Activated B cell treated with CpG ODN at 0.5 μM for 24 hours (primary cell): ENCODE data around the gene APOL3. TPM values are rescaled to one million over a fixed set of nuclear protein-coding genes. Genes with fewer than 3 reads are reported as not detected.
"Not testable (repeated sequence)": the region's sequence is repeated elsewhere in the genome, so short reads cannot be mapped to it uniquely, and the experiment has no call there.

Source experiments
- ATAC-seq: fragments of 200-7000 bp; cut with Tn5 transposase; one replicate; pipeline ENCODE4 v1.10.0; 2021; ENCODE audit warnings: low read depth, mild to moderate bottlenecking, moderate library complexity
- CTCF ChIA-PET: fragments of 350-600 bp; sonication (Branson Sonifier 250); formaldehyde crosslinking; loops from one replicate; lab custom pipeline; 2021; ENCODE audit warnings: antibody characterized with exemption; lab: Charles Lee
- POLR2A ChIA-PET: fragments of 350-600 bp; sonication (Branson Sonifier 250); formaldehyde crosslinking; loops from one replicate; lab custom pipeline; 2021; ENCODE audit warnings: antibody characterized with exemption; lab: Charles Lee
- DNase-seq: peaks from one replicate; pipeline ENCODE4 v3.0.0; 2022
- H3K27ac Mint-ChIP-seq: one replicate; pipeline ENCODE4 v1.8.0; 2020; ENCODE audit warnings: mixed read lengths
- H3K27me3 Mint-ChIP-seq: one replicate; pipeline ENCODE4 v1.8.0; 2021; ENCODE audit warnings: mixed read lengths
- H3K36me3 Mint-ChIP-seq: one replicate; pipeline ENCODE4 v1.8.0; 2021; ENCODE audit warnings: low read depth, mixed read lengths
- H3K4me1 Mint-ChIP-seq: one replicate; pipeline ENCODE4 v1.8.0; 2021; ENCODE audit warnings: mixed read lengths
- H3K4me3 Mint-ChIP-seq: one replicate; pipeline ENCODE4 v1.8.0; 2020; ENCODE audit warnings: mild to moderate bottlenecking, mixed read lengths
- H3K9me3 Mint-ChIP-seq: one replicate; pipeline ENCODE4 v1.8.0; 2020; ENCODE audit warnings: mixed read lengths
- CTCF ChIP-seq: fragments of 200-600 bp; IDR thresholded peaks from one replicate; pipeline ENCODE4 v1.8.0; 2022; ENCODE audit warnings: antibody characterized with exemption, mild to moderate bottlenecking
- intact Hi-C: fragments of 100-400 bp; cut with micrococcal nuclease; formaldehyde crosslinking; loops from one replicate; pipeline ENCODE4 v1.15.1; 2024
- total RNA-seq: library from RNA; stranded (reverse); gene quantifications from 2 replicates; pipeline ENCODE4 v1.2.3, GENCODE V29; 2022

Gene APOL3
- total RNA-seq, 1 donor from 2014 or later: 38.4 TPM

- Mint-ChIP-seq H3K9me3 (no peaks in the 10 kb centered on the region), H3K4me1 (peaks cover 40% of the 10 kb centered on the region), H3K4me3 (no peak within 1 kb of the TSS), H3K27me3 (peaks cover 17% of the 10 kb centered on the region), H3K36me3 (no peaks in the 10 kb centered on the region), H3K27ac (no peak within 1 kb of the TSS)
- no peak for TF ChIP-seq CTCF
- intact Hi-C loops: no loop called here
- DNase-seq: no peak
- ATAC-seq: no peak
- ChIA-PET CTCF (no interaction called here), POLR2A (no interaction called here)
Observed at GRCh38 chr22:36201630-36202319, 41.2 kb upstream of the APOL3 start, which contains the start of gene APOL4. Gene APOL4, minus strand, starts transcription at chr22:36201809. Its CDS starts 75 bp downstream, at chr22:36201734.

- CTCF ChIA-PET, POLR2A ChIA-PET, H3K9me3 Mint-ChIP-seq, intact Hi-C loops, DNase-seq, H3K36me3 Mint-ChIP-seq, H3K4me3 Mint-ChIP-seq, ATAC-seq, H3K27ac Mint-ChIP-seq: not testable (repeated sequence)
- Mint-ChIP-seq H3K4me1 (peaks cover 35% of the 10 kb centered on the region), H3K27me3 (peaks cover 17% of the 10 kb centered on the region)
Observed at GRCh38 chr22:36201025-36201424, 40.5 kb upstream of the APOL3 start.

- no peak for ATAC-seq
- CTCF ChIA-PET: no interaction called here
- Mint-ChIP-seq H3K4me3 (no peak overlapping the region), H3K36me3 (no peaks in the 10 kb centered on the region), H3K27me3 (peaks cover 17% of the 10 kb centered on the region), H3K27ac (no peak overlapping the region), H3K4me1 (peaks cover 19% of the 10 kb centered on the region), H3K9me3 (no peaks in the 10 kb centered on the region)
- POLR2A ChIA-PET: no interaction called here
- no peak for TF ChIP-seq CTCF
- no peak for DNase-seq
- intact Hi-C loops: loop anchor here (5.0 kb wide), 3 partner anchors 38 to 288 kb away; partner anchors contain the start of gene APOL2
Observed at GRCh38 chr22:36199001-36199551, 38.5 kb upstream of the APOL3 start.

GRCh38 chr22:36198536-36198935, 38.0 kb upstream of the APOL3 start:
- H3K4me3 Mint-ChIP-seq: no peak overlapping the region
- no peak for ATAC-seq
- no peak for TF ChIP-seq CTCF
- H3K27me3 Mint-ChIP-seq: peaks cover 17% of the 10 kb centered on the region
- H3K27ac Mint-ChIP-seq: no peak overlapping the region
- H3K9me3 Mint-ChIP-seq: no peaks in the 10 kb centered on the region
- intact Hi-C loops: loop anchor here (5.0 kb wide), 3 partner anchors 39 to 289 kb away; partner anchors contain the start of gene APOL2
- ChIA-PET CTCF (no interaction called here), POLR2A (no interaction called here)
- H3K36me3 Mint-ChIP-seq: no peaks in the 10 kb centered on the region
- no peak for DNase-seq
- peaks cover 19% of the 10 kb centered on the region for H3K4me1 Mint-ChIP-seq

GRCh38 chr22:36197514-36198146, 37.1 kb upstream of the APOL3 start:
- Mint-ChIP-seq H3K27ac (no peak overlapping the region), H3K4me3 (no peak overlapping the region), H3K27me3 (peaks cover 9% of the 10 kb centered on the region), H3K9me3 (no peaks in the 10 kb centered on the region), H3K36me3 (no peaks in the 10 kb centered on the region), H3K4me1 (peaks cover 19% of the 10 kb centered on the region)
- DNase-seq (no peak), ATAC-seq (no peak)
- no peak for TF ChIP-seq CTCF
- ChIA-PET POLR2A (no interaction called here), CTCF (interaction anchor here (1.2 kb wide), 1 partner anchor 289 kb away, joined by 5 read pairs; no protein-coding TSS in a partner anchor)
- intact Hi-C loops: loop anchor here (1.0 to 5.0 kb wide), 4 partner anchors 12 to 290 kb away; partner anchors contain the start of gene APOL2
